HG03460 (cell line): ENCODE results near the gene EPC1.
"Not testable (repeated sequence)": the region's sequence is repeated elsewhere in the genome, so short reads cannot be mapped to it uniquely, and the experiment has no call there.

Experiments
- ATAC-seq: cut with Tn5 transposase; IDR thresholded peaks from one replicate; pipeline ENCODE4 v1.9.1; 2021; ENCODE audit not compliant: unreplicated experiment

EPC1 gene

GRCh38 chr10:32240471-32240870 lies 106.5 kb downstream of the EPC1 start:
- no peak for ATAC-seq

GRCh38 chr10:32239769-32240168 lies 107.2 kb downstream of the EPC1 start:
- ATAC-seq, result no peak

- no peak for ATAC-seq
Measured at GRCh38 chr10:32237644-32238345, 109.2 kb downstream of the EPC1 start.

GRCh38 chr10:32234471-32234870 lies 112.5 kb downstream of the EPC1 start:
- no peak for ATAC-seq

GRCh38 chr10:32233375-32233774 lies 113.6 kb downstream of the EPC1 start:
- ATAC-seq, result not testable (repeated sequence)

GRCh38 chr10:32232378-32232777 lies 114.6 kb downstream of the EPC1 start:
- ATAC-seq, result no peak

GRCh38 chr10:32229788-32230187 lies 117.2 kb downstream of the EPC1 start:
- ATAC-seq, result not testable (repeated sequence)

- no peak for ATAC-seq
Measured at GRCh38 chr10:32229170-32229569, 117.8 kb downstream of the EPC1 start.

- ATAC-seq, result no peak
Measured at GRCh38 chr10:32227802-32228201, 119.2 kb downstream of the EPC1 start.

- ATAC-seq, result no peak
Measured at GRCh38 chr10:32226624-32227023, 120.3 kb downstream of the EPC1 start.

GRCh38 chr10:32225976-32226375 lies 121.0 kb downstream of the EPC1 start:
- no peak for ATAC-seq

- ATAC-seq, result not testable (repeated sequence)
Measured at GRCh38 chr10:32222376-32222775, 124.6 kb downstream of the EPC1 start.

GRCh38 chr10:32219156-32219555 lies 127.8 kb downstream of the EPC1 start:
- not testable (repeated sequence) for ATAC-seq

- ATAC-seq, result not testable (repeated sequence)
Measured at GRCh38 chr10:32218206-32219044, 128.5 kb downstream of the EPC1 start.
